GM10248 (cell line): Measurements from ENCODE around the gene TMC1.

ENCODE experiments used
- CTCF ChIA-PET: fragments of 300-600 bp; sonication (Branson Sonifier 250); formaldehyde crosslinking; extraction: SDS; loops from one replicate; lab custom pipeline; 2021; ENCODE audit warnings: antibody characterized with exemption; lab: Yijun Ruan, JAX
- POLR2A ChIA-PET: fragments of 350-650 bp; sonication (Branson Sonifier 250); formaldehyde crosslinking; extraction: SDS; loops from one replicate; lab custom pipeline; 2020; ENCODE audit warnings: antibody characterized with exemption; lab: Yijun Ruan, JAX
- DNase-seq: peaks from one replicate; pipeline ENCODE4 v3.0.0; 2012; ENCODE audit errors: extremely low spot score
- TF ChIP-seq, protein P1 (sequence below): IDR thresholded peaks from 2 replicates; pipeline ENCODE4 v1.5.1; 2012; ENCODE audit warnings: mild to moderate bottlenecking, low read depth; ENCODE audit errors: extremely low read depth, missing control alignments, control extremely low read depth

Gene TMC1

DNA sequence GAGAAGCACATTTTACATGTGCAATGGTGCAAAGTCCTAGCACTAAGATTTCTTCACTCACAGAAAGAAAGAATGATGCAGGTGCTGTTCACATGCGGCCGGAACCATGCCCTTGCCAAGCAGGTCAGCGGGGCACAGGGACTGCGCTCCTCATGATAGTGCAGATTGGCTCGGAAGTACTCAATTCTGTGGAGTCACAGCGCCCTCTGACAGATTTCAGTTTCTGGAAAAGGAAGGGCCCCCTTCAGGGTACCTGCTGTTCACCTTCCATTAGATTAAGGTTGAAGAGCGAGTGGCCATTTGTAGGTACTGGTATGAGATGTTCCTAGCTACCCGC is 75.7 kb downstream of the TMC1 start:
- no peak for DNase-seq
- ChIA-PET POLR2A (no interaction called here), CTCF (interaction anchor here (1.0 to 10.2 kb wide), 4 partner anchors 8 to 316 kb away, joined by 4 to 129 read pairs (median 4); no protein-coding TSS in a partner anchor)
- TF ChIP-seq, protein P1, sequence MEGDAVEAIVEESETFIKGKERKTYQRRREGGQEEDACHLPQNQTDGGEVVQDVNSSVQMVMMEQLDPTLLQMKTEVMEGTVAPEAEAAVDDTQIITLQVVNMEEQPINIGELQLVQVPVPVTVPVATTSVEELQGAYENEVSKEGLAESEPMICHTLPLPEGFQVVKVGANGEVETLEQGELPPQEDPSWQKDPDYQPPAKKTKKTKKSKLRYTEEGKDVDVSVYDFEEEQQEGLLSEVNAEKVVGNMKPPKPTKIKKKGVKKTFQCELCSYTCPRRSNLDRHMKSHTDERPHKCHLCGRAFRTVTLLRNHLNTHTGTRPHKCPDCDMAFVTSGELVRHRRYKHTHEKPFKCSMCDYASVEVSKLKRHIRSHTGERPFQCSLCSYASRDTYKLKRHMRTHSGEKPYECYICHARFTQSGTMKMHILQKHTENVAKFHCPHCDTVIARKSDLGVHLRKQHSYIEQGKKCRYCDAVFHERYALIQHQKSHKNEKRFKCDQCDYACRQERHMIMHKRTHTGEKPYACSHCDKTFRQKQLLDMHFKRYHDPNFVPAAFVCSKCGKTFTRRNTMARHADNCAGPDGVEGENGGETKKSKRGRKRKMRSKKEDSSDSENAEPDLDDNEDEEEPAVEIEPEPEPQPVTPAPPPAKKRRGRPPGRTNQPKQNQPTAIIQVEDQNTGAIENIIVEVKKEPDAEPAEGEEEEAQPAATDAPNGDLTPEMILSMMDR: no peak

DNA sequence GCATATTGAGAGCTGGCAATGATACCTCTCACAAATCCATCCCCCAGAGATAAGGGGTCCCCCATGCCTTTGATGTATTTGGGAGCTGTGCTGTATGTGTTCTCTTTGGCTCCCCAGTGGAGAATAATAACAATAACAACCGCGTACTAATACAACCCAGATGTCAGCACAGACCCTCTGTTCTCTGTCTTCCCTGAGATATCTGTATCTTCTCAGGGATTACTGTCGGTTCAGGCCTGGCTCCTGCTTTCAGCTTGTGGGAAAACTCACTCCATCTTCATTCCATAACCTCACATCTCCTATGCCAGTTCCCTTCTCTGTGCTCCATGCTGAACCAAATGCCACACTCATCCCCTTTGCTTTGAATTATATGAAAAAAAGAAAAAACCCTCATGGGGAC is 76.2 kb downstream of the TMC1 start:
- ChIA-PET POLR2A (no interaction called here), CTCF (interaction anchor here (1.0 to 10.2 kb wide), 4 partner anchors 8 to 316 kb away, joined by 4 to 129 read pairs (median 4); no protein-coding TSS in a partner anchor)
- no peak for DNase-seq
- TF ChIP-seq, protein P1: no peak

DNA sequence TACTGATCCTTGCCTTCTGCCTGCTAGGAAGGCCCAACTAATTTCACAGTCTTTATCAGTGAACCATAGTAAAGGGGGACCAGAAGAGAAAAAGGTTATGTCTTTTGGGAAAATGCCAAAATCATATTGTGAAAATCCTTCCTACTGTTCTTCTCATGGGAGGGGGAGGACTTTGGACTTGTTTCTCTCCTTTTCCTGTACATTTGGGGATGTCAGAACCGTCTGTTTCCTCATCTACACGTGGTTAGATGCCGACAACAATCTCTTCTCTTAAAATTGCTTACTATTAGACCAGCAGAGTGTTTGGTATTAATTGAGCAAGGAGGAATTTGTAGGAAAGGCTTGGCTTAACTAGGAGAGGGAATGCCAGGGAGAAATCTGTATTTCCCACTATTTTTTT is 77.2 kb downstream of the TMC1 start:
- DNase-seq: no peak
- TF ChIP-seq, protein P1: no peak
- CTCF ChIA-PET: interaction anchor here (1.3 to 10.2 kb wide), 3 partner anchors 9 to 317 kb away, joined by 3 to 129 read pairs (median 4); no protein-coding TSS in a partner anchor
- POLR2A ChIA-PET: no interaction called here

DNA sequence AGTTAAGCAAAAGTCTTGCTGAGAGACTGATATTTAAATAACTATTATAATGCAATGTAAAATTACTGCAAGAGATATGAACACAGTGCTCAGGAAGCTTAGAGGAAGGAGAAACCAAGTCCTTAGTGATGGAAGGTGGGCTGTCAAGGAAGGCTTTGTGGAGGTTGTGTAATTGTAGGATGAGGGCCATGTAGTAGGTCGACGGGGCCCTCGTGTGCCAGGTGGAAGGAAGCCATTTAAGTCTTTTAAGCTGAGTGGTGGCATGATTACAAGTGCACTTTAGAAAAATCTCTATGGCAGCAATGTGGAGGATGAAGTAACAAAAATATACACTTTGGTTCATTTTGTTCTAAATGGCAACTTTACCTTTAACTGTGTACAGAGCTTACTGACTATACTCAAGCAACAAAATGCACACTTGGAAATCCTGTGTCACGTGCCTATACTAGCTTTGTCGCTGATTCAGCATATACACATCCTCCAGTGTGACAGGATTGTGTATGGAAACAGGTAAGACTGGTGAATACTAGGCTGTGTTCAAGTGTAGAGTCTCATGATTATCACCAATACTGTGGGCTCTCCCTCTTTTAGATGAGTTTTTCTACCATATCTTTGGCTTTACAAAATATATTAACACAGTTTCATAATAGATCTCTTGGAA is 78.6 kb downstream of the TMC1 start:
- CTCF ChIA-PET: interaction anchor here (1.2 to 3.6 kb wide), 7 partner anchors 8 to 329 kb away, joined by 3 to 23 read pairs (median 5); no protein-coding TSS in a partner anchor

DNA sequence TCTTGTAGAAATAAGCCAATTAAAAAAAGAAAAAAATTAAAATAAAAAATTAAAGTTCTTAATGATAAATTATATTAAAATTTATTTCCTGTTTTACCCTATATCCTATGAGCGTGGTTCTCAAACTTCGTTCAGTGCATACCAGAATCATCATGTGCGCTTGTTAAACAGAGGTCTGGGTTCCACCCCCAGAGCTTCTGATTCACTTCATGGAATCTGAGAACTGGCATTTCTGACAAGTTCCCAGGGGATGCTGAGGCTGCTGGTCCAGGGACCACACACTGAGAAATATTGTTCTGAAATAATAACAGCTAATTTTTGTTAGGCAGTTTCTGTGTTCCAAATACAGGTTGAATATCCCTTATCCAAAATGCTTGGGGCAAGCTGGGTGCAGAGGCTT is 79.3 kb downstream of the TMC1 start:
- POLR2A ChIA-PET: interaction anchor here (0.6 kb wide), 1 partner anchor 257 kb away, joined by 4 read pairs; no protein-coding TSS in a partner anchor
- TF ChIP-seq, protein P1: no peak
- CTCF ChIA-PET: interaction anchor here (1.2 to 3.6 kb wide), 7 partner anchors 9 to 330 kb away, joined by 3 to 23 read pairs (median 5); no protein-coding TSS in a partner anchor
- DNase-seq: no peak

More for the DNA sequence above, 78.6 kb downstream of the TMC1 start:
- DNase-seq: no peak
- TF ChIP-seq, protein P1: no peak
- POLR2A ChIA-PET: interaction anchor here (0.6 kb wide), 1 partner anchor 256 kb away, joined by 4 read pairs; no protein-coding TSS in a partner anchor

DNA sequence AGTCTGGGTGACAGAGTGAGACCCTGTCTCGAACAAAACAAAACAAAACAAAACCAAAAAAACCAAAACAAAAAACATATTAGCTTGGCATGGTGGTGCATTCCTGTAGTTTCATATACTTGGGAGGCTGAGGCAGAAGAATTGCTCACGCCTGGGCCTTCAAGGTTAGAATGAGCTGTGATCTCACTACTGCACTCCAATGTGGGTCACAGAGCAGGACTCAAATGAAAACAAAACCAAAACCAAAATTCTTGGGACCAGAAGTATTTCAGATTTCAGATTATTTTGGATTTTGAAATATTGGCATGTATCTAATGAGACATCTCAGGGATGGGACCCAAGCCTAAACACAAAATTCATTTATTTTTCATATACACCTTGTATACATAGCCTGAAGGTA is 80.2 kb downstream of the TMC1 start:
- DNase-seq: no peak
- ChIA-PET CTCF (interaction anchor here (0.6 to 3.6 kb wide), 6 partner anchors 10 to 321 kb away, joined by 3 to 23 read pairs (median 6); no protein-coding TSS in a partner anchor), POLR2A (no interaction called here)
- TF ChIP-seq, protein P1: no peak
